Measurements from ENCODE around the gene BLVRA. TPM values are rescaled to one million over a fixed set of nuclear protein-coding genes. Genes with fewer than 3 reads are reported as not detected.
A peak's percentile ranks its signal among the peaks of the same experiment; 100 is the strongest.
"Not testable (repeated sequence)": the region's sequence is repeated elsewhere in the genome, so short reads cannot be mapped to it uniquely, and the experiment has no call there.

Gene BLVRA
- polyA plus RNA-seq, 1 donor (not counting 4 experiments of a cell fraction or from before 2014, with no cell fraction given): 49.6 TPM

DNA sequence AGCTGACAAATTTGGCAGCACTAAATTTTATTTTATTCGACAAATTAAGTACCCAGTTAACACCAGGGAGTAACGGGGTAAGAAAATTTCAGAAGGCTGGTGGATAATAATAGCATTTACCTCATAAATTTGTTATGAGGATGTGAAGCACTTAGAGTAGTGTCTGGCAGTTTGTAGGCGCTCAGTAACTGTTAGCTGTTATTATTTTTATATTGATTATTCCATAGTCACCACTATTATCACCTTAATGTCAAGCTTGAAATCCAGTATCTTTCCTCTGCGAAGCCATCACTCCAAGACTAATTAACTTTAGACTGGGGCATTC lies 28.6 kb upstream of the BLVRA start:
- TF ChIP-seq EZH2 (IDR thresholded peaks at IDR 0.05; ENCODE audit: low read length): no peak
- TF ChIP-seq, protein P1, sequence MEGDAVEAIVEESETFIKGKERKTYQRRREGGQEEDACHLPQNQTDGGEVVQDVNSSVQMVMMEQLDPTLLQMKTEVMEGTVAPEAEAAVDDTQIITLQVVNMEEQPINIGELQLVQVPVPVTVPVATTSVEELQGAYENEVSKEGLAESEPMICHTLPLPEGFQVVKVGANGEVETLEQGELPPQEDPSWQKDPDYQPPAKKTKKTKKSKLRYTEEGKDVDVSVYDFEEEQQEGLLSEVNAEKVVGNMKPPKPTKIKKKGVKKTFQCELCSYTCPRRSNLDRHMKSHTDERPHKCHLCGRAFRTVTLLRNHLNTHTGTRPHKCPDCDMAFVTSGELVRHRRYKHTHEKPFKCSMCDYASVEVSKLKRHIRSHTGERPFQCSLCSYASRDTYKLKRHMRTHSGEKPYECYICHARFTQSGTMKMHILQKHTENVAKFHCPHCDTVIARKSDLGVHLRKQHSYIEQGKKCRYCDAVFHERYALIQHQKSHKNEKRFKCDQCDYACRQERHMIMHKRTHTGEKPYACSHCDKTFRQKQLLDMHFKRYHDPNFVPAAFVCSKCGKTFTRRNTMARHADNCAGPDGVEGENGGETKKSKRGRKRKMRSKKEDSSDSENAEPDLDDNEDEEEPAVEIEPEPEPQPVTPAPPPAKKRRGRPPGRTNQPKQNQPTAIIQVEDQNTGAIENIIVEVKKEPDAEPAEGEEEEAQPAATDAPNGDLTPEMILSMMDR (optimal IDR thresholded peaks at IDR 0.05 in 1 of 3, IDR thresholded peaks at IDR 0.05 in 1 of 3, conservative IDR thresholded peaks at IDR 0.05 in 1 of 3; ENCODE audit: extremely low read depth in 1 of 3, insufficient read depth in 2 of 3, low read length in 3 of 3): no peak
- Histone ChIP-seq H3K4me3 (ENCODE audit: control insufficient read depth in 2 of 3, extremely low read depth in 1 of 3, insufficient read depth in 2 of 3, low read depth in 1 of 3, low read length in 3 of 3) (peak overlapping the region; percentile 58 to 90 (median 84)), H3K4me1 (ENCODE audit: control insufficient read depth, extremely low read depth, insufficient read depth, low read length) (peaks cover 4% of the 10 kb centered on the region), H3K27me3 (ENCODE audit: control insufficient read depth, extremely low read depth, insufficient read depth, low read length) (no peaks in the 10 kb centered on the region), H3K9me3 (ENCODE audit: control insufficient read depth, low read depth, low read length) (no peaks in the 10 kb centered on the region), H2AFZ (ENCODE audit: control insufficient read depth, low read length) (peak overlapping the region; percentile 94), H3K4me2 (ENCODE audit: control insufficient read depth, extremely low read depth, insufficient read depth, low read depth, low read length) (peak overlapping the region; percentile 83), H3K9me1 (ENCODE audit: control insufficient read depth, extremely low read depth, insufficient read depth, low read length) (no peaks in the 10 kb centered on the region), H3K27ac (ENCODE audit: control insufficient read depth, insufficient read depth, low read length) (peak overlapping the region; percentile 85), H3K79me2 (ENCODE audit: control insufficient read depth, insufficient read depth, low read length) (peaks cover 41% of the 10 kb centered on the region), H3K36me3 (ENCODE audit: control insufficient read depth in 2 of 2, extremely low read depth in 1 of 2, insufficient read depth in 2 of 2, low read length in 2 of 2) (no peaks in the 10 kb centered on the region), H3K9ac (ENCODE audit: control insufficient read depth, extremely low read depth, insufficient read depth, low read length) (peak overlapping the region; percentile 91), H4K20me1 (ENCODE audit: control insufficient read depth, extremely low read depth, insufficient read depth, low read length) (no peaks in the 10 kb centered on the region)
- DNase-seq (ENCODE audit: low read depth, low spot score) (no peak), FAIRE-seq (no peak)
- dilution Hi-C loops (cut with MboI; ENCODE audit: extremely low pct_ligation_motif_present, low sequenced_read_pairs): no loop called here

DNA sequence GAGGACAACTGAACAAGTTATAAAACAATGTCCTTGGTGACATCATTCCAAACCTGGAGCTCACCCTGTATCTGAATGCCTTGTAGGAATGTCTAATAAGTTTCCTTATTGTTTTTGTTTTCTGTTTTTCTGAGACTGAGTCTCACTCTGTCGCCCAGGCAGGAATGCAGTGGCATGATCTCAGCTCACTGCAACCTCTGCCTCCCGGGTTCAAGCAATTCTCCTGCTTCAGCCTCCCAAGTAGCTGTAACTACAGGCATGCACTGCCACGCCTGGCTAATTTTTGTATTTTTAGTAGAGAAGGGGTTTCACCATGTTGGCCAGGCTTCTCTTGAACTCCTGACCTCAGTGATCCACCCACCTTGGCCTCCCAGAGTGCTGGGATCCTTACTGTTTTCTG lies 27.0 kb upstream of the BLVRA start:
- DNase-seq (ENCODE audit: low read depth, low spot score); H3K36me3 ChIP-seq (ENCODE audit: control insufficient read depth in 2 of 2, extremely low read depth in 1 of 2, insufficient read depth in 2 of 2, low read length in 2 of 2); H3K9me3 ChIP-seq (ENCODE audit: control insufficient read depth, low read depth, low read length); FAIRE-seq; H3K9me1 ChIP-seq (ENCODE audit: control insufficient read depth, extremely low read depth, insufficient read depth, low read length); H3K27me3 ChIP-seq (ENCODE audit: control insufficient read depth, extremely low read depth, insufficient read depth, low read length); dilution Hi-C loops (cut with MboI; ENCODE audit: extremely low pct_ligation_motif_present, low sequenced_read_pairs); H3K27ac ChIP-seq (ENCODE audit: control insufficient read depth, insufficient read depth, low read length); H3K9ac ChIP-seq (ENCODE audit: control insufficient read depth, extremely low read depth, insufficient read depth, low read length); H3K4me3 ChIP-seq (ENCODE audit: control insufficient read depth in 2 of 3, extremely low read depth in 1 of 3, insufficient read depth in 2 of 3, low read depth in 1 of 3, low read length in 3 of 3); H3K4me2 ChIP-seq (ENCODE audit: control insufficient read depth, extremely low read depth, insufficient read depth, low read depth, low read length); H3K4me1 ChIP-seq (ENCODE audit: control insufficient read depth, extremely low read depth, insufficient read depth, low read length); H4K20me1 ChIP-seq (ENCODE audit: control insufficient read depth, extremely low read depth, insufficient read depth, low read length); H2AFZ ChIP-seq (ENCODE audit: control insufficient read depth, low read length): not testable (repeated sequence)
- peaks cover 26% of the 10 kb centered on the region for H3K79me2 ChIP-seq (ENCODE audit: control insufficient read depth, insufficient read depth, low read length)

DNA sequence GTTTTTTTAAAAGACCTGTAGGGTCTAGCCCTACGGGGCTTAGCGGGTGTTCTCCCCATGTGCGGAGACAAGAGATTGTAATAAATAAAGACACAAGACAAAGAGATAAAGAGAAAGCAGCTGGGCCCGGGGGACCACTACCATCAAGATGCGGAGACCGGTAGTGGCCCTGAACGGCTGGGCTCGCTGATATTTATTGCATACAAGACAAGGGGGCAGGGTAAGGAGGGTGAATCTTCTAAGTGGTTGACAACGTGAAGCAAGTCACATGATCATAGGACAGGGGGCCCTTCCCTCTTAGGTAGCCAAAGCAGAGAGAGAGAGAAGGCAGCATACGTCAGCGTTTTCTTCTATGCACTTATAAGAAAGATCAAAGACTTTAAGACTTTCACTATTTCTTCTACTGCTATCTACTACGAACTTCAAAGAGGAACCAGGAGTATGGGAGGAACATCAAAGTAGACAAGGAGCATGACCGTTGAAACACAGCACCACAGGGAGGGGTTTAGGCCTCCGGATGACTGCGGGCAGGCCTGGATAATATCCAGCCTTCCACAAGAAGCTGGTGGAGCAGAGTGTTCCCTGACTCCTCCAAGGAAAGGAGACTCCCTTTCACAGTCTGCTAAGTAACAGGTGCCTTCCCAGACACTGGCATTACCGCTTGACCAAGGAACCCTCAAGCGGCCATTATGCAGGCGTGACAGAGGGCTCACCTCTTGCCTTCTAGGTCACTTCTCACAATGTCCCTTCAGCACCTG lies 23.7 kb upstream of the BLVRA start:
- H3K36me3 ChIP-seq (ENCODE audit: control insufficient read depth in 2 of 2, extremely low read depth in 1 of 2, insufficient read depth in 2 of 2, low read length in 2 of 2); H2AFZ ChIP-seq (ENCODE audit: control insufficient read depth, low read length); DNase-seq (ENCODE audit: low read depth, low spot score); H3K4me3 ChIP-seq (ENCODE audit: control insufficient read depth in 2 of 3, extremely low read depth in 1 of 3, insufficient read depth in 2 of 3, low read depth in 1 of 3, low read length in 3 of 3); H3K79me2 ChIP-seq (ENCODE audit: control insufficient read depth, insufficient read depth, low read length); H3K27ac ChIP-seq (ENCODE audit: control insufficient read depth, insufficient read depth, low read length); dilution Hi-C loops (cut with MboI; ENCODE audit: extremely low pct_ligation_motif_present, low sequenced_read_pairs); H3K4me2 ChIP-seq (ENCODE audit: control insufficient read depth, extremely low read depth, insufficient read depth, low read depth, low read length); H4K20me1 ChIP-seq (ENCODE audit: control insufficient read depth, extremely low read depth, insufficient read depth, low read length); H3K27me3 ChIP-seq (ENCODE audit: control insufficient read depth, extremely low read depth, insufficient read depth, low read length); FAIRE-seq; H3K9ac ChIP-seq (ENCODE audit: control insufficient read depth, extremely low read depth, insufficient read depth, low read length); H3K9me3 ChIP-seq (ENCODE audit: control insufficient read depth, low read depth, low read length); H3K9me1 ChIP-seq (ENCODE audit: control insufficient read depth, extremely low read depth, insufficient read depth, low read length); H3K4me1 ChIP-seq (ENCODE audit: control insufficient read depth, extremely low read depth, insufficient read depth, low read length): not testable (repeated sequence)
